Brain pericyte (primary cell): ENCODE measurements around the gene PEMT.

Experiments used
- DNase-seq: peaks from one replicate; pipeline ENCODE4 v3.0.0-alpha.2; 2012; ENCODE audit warnings: low read depth, low spot score

Gene PEMT

GRCh38 chr17:17605083-17605728, 13.7 kb upstream of the PEMT start:
- no peak for DNase-seq

- DNase-seq: no peak
Observed at GRCh38 chr17:17603895-17604225, 12.4 kb upstream of the PEMT start.

GRCh38 chr17:17603178-17603894, 11.8 kb upstream of the PEMT start:
- DNase-seq: no peak

- DNase-seq: no peak
Observed at GRCh38 chr17:17599965-17600364, 8.5 kb upstream of the PEMT start.

- no peak for DNase-seq
Observed at GRCh38 chr17:17598003-17598402, 6.5 kb upstream of the PEMT start.

GRCh38 chr17:17595755-17596154, 4.2 kb upstream of the PEMT start:
- no peak for DNase-seq

- DNase-seq: no peak
Observed at GRCh38 chr17:17593222-17593620, 1.7 kb upstream of the PEMT start.

GRCh38 chr17:17590883-17591354, 589 bp downstream of the PEMT start:
- no peak for DNase-seq

- no peak for DNase-seq
Observed at GRCh38 chr17:17590141-17590751, 1.3 kb downstream of the PEMT start.

GRCh38 chr17:17587614-17588337, 3.7 kb downstream of the PEMT start:
- no peak for DNase-seq

GRCh38 chr17:17582372-17582771, 9.1 kb downstream of the PEMT start:
- DNase-seq: no peak

GRCh38 chr17:17581509-17581908, 10.0 kb downstream of the PEMT start:
- DNase-seq: no peak

- DNase-seq: no peak
Observed at GRCh38 chr17:17580662-17581470, 10.6 kb downstream of the PEMT start.

- no peak for DNase-seq
Observed at GRCh38 chr17:17579691-17580090, 11.8 kb downstream of the PEMT start.

- no peak for DNase-seq
Observed at GRCh38 chr17:17577373-17577772, 14.1 kb downstream of the PEMT start.

- DNase-seq: no peak
Observed at GRCh38 chr17:17576772-17577234, 14.7 kb downstream of the PEMT start.

- DNase-seq: no peak
Observed at GRCh38 chr17:17575360-17576251, 15.9 kb downstream of the PEMT start.

GRCh38 chr17:17573912-17574311, 17.6 kb downstream of the PEMT start:
- no peak for DNase-seq

GRCh38 chr17:17572010-17572785, 19.3 kb downstream of the PEMT start:
- no peak for DNase-seq
